ENCODE results near the gene DHX29.
"Not testable (repeated sequence)": the region's sequence is repeated elsewhere in the genome, so short reads cannot be mapped to it uniquely, and the experiment has no call there.

DHX29 gene, protein sequence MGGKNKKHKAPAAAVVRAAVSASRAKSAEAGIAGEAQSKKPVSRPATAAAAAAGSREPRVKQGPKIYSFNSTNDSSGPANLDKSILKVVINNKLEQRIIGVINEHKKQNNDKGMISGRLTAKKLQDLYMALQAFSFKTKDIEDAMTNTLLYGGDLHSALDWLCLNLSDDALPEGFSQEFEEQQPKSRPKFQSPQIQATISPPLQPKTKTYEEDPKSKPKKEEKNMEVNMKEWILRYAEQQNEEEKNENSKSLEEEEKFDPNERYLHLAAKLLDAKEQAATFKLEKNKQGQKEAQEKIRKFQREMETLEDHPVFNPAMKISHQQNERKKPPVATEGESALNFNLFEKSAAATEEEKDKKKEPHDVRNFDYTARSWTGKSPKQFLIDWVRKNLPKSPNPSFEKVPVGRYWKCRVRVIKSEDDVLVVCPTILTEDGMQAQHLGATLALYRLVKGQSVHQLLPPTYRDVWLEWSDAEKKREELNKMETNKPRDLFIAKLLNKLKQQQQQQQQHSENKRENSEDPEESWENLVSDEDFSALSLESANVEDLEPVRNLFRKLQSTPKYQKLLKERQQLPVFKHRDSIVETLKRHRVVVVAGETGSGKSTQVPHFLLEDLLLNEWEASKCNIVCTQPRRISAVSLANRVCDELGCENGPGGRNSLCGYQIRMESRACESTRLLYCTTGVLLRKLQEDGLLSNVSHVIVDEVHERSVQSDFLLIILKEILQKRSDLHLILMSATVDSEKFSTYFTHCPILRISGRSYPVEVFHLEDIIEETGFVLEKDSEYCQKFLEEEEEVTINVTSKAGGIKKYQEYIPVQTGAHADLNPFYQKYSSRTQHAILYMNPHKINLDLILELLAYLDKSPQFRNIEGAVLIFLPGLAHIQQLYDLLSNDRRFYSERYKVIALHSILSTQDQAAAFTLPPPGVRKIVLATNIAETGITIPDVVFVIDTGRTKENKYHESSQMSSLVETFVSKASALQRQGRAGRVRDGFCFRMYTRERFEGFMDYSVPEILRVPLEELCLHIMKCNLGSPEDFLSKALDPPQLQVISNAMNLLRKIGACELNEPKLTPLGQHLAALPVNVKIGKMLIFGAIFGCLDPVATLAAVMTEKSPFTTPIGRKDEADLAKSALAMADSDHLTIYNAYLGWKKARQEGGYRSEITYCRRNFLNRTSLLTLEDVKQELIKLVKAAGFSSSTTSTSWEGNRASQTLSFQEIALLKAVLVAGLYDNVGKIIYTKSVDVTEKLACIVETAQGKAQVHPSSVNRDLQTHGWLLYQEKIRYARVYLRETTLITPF (N-terminal part only)

DNA sequence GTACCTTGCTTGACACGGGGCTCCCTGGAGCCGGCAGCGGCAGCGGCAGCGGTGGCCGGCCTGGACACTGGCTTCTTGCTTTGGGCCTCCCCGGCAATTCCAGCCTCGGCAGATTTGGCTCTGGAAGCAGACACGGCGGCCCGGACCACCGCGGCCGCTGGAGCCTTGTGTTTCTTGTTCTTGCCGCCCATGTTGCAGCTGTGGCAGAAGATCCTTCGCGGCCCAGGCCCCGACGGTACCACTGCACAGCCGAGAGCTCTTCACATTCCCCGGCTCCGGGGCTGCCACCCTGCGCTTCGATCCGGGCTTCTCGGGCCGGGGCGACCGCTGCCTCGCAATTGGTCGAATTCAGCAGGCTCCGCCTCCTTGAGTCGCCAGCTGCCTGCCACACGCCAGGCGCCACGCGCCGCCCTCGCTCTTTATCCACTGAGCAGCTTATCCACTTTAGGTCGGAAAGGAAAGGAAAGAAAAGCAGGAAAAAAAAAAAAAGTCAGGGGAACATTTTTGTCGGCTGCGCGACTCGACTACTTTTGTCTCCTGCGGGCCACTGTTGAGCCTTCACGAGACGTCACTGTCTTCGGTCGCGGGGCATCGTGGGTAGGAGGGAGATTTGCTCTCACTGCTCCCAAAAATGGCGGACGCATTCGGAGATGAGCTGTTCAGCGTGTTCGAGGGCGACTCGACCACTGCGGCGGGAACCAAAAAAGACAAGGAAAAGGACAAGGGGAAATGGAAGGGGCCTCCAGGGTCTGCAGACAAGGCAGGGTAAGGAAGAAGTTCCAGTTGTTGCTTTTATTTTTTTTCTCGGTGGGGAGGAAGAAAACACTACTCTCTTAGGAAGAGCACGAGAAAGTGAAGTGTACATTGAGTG, at the start of gene DHX29, which contains the start of gene MTREX:
Gene DHX29 (minus strand): TSS at position 312 of the 871 bp plus-strand sequence. CDS start 121 bp downstream, at position 191.
Gene MTREX (plus strand): TSS at position 607 of the 871 bp plus-strand sequence. CDS start 25 bp downstream, at position 632.
- peak; percentile 92 for DNase-seq (ENCODE audit: low spot score)

DNA sequence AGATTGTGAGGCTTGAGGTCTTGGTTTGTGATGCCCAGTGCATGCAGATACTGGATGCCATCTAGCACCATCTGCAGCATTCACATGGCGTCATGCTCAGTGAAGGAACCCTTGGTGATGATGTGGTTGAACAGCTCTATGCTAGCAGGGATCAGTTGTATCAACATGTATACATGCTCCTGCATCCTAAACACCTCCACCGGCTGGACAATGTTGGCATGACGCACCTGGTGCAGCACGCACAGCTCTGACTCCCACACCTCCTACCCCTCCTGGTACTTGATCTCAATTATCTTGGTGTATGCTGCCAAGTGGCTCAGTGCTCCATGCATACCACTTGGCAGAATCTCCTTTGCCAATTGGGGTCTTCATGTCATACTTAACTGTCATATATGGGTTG, 49.4 kb upstream of the DHX29 start:
- no peak for DNase-seq (ENCODE audit: low spot score)

DNA sequence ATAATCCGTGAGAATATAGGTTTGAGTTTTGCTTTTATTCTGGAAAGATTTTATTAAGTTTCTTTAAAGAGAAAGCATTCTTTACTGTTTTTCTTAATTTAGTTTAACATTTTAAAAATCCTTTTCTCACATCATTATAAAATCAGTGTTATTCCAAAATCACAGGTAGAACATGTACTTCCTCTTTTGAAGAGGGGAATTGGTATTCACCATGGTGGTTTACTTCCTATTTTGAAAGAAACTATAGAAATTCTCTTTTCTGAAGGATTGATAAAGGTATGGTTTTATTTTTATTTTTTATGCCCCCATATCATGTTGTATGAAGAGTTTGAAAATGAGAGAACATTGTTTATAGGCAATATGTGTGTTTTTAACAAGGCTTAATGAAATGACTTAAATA, 43.3 kb upstream of the DHX29 start:
- no peak for DNase-seq (ENCODE audit: low spot score)

DNA sequence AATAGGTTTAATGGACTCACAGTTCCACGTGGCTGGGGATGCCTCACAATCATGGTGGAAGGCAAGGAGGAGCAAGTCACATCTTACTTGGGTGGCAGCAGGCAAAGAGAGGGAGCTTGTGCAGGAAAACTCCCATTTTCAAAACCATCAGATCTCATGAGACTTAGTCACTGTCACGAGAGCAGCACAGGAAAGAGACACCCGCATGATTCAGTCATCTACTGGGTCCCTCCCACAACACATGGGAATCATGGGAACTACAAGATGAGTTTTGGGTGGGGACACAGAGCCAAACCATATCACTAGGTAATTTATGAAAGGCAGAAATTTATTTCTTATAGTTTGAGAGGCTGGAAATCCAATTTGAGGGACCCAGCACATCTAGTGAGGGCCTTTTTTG, 40.3 kb upstream of the DHX29 start:
- DNase-seq (ENCODE audit: low spot score): no peak

DNA sequence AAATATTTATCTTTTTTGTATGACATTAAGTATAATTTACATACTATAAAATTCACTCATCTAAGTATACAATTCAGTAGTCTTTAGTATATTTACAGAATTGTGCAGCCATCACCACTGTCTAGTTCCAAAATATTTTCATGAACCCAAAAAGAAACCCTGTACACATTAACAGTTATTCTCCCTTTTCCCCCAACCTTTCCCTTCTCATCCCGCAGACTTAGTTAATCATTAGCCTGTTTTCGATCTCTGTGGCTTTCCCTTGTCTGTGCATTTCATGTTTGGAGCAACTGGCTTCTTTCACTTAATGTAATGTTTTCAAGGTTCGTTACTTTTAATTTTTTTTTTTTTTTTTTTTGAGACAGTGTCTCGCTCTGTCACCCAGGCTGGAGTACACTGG, 37.8 kb upstream of the DHX29 start:
- DNase-seq (ENCODE audit: low spot score): no peak

DNA sequence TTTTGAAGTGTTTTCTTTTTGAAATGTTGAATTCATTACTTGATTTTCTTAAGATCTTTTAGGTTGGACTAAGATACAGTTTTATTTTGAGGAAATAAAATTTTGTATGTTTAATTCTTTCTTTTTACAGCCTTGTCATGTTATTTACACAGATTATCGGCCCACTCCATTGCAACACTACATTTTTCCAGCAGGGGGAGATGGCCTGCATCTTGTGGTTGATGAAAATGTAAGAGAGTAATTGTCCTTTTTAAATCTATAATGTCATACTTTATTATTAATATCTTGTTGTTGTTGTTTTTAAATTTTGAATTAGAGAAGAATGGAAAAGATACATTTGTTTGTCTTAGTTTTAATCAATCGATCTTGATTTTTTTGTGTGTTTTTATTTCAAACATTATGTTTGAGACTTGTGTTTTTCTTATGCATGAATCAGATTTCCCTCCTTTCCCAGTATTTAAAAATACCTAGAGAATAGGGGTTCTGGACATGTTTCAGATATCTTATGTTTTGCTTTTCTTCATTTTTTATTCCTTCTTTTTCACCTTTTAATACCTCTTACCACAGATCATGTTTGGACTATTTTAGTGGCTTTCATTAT, 37.0 kb upstream of the DHX29 start:
- DNase-seq (ENCODE audit: low spot score): peak; percentile 26

DNA sequence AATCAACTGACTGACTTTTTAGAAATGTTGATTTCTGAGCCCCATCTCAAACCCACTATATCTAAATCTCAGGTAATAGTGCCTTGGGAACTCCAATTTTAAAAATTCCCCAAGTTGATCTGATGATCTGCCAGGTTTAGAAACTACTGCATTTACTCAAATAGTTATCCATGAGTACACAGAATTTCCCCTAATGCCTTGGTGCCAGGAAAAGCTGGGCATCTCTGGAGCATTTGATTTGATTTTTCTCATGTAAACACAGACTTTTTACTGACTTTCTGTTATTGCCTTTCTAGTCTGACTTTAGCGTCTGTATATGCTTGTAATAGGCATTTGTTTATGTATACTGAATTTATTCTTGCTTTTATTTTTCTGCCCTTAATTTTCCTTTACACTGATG, 36.1 kb upstream of the DHX29 start:
- DNase-seq (ENCODE audit: low spot score): no peak

DNA sequence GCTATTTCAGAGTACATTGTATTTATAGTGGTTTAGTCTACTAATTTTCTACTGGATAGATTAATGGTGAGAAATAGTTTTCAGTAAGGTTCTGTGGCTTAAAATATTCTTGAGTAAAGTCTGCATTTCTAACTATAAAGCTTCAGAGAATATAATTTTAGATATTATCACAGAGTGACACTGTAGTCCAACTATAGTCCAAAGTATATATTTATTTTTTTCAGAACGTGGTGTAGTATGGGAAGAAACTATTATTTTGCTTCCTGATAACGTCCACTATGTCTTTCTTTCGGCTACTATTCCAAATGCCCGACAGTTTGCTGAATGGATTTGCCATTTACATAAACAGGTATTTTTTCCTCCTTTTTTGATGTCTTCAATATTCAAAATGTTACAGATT, 35.6 kb upstream of the DHX29 start:
- no peak for DNase-seq (ENCODE audit: low spot score)

DNA sequence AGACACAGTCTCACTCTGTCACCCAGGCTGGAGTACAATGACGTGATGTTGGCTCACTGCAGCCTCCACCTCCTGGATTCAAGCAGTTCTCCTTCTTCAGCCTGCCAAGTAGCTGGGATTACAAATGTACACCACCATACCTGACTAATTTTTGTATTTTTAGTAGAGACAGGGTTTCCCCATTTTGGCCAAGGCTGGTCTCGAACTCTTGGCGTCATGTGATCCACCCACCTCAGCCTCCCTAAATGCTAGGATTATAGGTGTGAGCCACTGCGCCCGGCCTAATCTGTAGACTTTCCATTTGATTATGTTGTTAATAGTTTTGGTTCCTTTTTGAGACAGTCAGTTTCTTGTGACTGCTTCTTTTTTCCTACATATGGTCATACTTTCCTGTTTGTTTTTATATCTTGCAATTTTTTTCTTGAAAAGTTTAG, 31.3 kb upstream of the DHX29 start:
- DNase-seq (ENCODE audit: low spot score): peak; percentile 7

DNA sequence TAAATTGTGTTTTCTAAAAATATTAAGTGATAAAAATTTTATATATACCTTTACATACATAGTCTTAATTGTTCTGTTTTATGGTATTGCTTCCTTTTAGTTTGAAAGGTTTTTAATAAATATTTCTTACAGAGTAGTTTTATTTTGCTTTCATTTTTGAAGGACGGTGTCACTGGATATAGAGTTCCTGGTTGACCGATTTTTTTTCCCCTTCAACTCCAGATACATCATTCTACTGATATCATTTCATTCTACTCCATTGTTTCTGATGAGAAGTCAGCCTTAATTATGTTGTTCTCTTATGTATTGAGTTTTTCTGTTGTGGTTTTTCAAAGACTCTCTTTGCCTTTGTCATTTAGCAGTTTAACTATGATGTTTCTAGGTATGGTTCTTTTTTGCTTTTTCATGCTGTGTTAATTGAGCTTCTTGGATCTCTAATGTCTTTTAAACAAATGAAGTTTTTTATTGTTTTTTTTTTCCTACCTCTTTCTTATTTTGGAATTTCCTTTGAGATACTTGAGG, 30.7 kb upstream of the DHX29 start:
- no peak for DNase-seq (ENCODE audit: low spot score)

DNA sequence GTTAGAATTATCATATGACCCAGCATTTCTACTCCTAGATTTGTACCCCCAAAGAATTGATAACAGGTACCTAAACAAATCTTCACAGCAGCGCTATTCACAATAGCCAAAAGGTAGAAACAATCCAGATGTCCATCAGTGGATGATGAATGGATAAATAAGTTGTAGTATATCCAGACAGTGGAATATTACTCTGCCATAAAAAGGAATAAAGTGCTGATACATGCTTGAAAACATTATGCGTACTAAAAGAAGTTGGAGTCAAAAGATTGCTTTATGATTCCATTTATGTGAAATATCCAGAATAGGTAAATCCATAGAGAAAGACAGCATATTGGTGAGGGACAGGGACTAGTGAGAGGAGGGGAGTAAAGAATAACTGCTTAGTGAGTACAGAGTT, 26.3 kb upstream of the DHX29 start:
- DNase-seq (ENCODE audit: low spot score): no peak

DNA sequence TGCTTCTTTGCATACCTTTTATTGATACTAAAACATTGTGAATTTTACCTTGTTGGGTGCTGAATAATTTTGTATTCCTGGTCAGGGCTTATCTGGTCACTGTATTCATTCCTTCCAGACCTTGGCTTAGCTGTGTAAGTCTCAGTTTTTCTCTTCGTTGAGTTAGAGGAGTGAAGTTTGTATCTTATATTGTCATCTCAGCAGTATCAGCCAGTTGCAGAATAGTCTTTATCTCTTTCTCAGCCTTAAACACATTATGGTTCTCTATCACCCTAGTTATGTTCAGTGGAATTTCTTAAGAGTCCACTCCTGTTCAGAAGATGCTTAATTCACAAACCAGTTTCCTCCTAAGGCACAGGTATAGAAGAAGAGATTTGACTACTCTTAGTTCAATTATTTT, 25.5 kb upstream of the DHX29 start:
- DNase-seq (ENCODE audit: low spot score): no peak

DNA sequence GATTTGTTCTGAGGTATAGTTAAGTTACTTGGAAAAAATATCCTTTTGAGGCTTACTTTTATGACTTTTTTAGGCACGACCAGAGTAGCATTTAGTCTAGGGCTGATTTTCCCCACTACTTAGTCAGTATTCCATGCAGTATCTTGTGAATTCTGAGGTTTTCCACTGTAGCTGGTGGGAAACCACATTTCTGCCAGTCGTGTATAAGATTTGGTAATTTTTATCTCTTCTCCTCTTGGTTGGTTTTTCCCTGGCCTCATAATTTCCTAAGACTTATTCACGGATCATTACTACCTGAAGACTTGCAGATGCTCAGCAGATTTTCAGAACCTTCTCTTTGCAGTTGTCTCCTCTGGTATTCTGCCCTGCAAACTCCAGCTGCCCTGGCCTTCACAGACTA, 23.8 kb upstream of the DHX29 start:
- no peak for DNase-seq (ENCODE audit: low spot score)

DNA sequence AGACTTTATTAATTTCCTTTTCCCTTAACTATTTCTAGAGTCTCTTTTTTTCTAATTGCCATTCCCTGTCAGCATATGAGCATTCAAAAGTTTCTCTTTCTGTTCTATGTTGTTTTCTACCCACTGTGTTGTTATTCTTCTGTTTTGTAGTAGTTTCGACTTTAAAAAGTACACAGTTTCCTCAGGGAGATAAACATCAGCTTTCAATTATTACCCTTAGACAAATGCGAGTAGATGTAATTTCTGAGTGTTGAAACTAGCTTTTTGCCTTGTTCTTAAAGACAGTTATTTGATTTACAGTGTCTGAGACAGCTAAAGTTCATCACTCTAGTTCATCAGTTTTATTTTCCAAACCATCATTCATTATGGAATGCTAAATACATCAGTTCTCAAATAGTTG, 19.8 kb upstream of the DHX29 start:
- no peak for DNase-seq (ENCODE audit: low spot score)

DNA sequence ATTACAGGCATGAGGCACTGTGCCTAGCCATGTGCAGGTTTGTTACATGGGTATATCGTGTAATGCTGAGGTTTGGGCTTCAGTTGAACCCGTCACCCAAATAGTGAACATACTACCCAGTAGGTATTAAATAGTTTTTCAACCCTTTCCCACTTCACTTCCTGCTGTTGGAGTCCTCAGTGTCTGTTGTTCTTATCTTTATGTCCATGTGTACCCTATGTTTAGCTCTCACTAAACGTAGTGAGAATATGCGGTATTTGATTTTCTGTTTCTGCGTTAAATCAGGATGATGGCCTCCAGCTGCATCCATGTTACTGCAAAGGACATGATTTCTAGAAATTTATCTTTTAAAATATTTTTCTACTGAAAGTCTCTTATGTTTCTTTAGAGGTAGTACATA, 18.1 kb upstream of the DHX29 start:
- no peak for DNase-seq (ENCODE audit: low spot score)

DNA sequence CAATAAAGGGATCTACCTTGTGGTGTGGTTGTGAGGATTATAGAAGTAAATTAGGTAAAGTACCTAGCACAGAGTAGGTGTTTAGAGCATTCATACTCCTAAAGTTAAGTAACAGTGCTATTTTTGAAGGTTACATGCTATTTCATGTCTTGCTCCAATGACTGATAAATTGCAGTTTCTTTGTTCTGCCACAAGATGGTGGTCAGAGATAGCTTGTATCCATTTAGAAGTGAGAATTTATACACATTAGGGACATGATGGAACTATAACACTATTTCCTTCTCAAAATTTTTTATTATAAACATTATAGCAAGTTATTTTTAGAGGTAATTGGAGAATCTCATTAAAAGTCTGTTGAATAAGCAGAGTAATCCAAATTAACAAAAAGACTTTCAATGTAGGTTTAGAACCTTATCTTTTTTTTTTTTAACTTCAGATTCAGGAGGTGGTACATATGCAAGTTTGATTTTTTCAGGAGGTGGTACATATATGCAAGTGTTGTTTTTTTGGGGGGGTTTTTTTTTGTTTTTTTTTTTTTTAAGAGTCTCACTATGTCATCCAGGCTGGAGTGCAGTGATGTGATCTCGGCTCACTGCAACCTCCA, 17.4 kb upstream of the DHX29 start:
- DNase-seq (ENCODE audit: low spot score): peak; percentile 41

DNA sequence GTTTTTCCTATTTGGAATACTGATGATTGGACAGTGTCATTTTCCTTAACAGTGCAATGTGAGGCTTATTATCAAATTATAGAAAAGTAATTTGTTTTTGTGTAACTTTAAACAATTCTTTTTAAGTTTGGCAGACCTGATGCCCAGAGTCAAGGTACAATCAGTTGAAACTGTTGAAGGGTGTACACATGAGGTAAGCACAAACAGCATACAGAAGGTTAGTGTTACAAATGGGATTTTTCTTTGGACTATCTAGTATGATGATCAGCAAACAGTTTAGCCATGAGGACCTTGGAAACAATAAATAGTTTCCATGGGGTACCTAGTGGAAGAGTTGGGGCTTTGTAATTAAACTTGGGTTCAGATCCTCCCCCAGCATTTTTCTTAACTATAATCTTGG, 16.5 kb upstream of the DHX29 start:
- no peak for DNase-seq (ENCODE audit: low spot score)

DNA sequence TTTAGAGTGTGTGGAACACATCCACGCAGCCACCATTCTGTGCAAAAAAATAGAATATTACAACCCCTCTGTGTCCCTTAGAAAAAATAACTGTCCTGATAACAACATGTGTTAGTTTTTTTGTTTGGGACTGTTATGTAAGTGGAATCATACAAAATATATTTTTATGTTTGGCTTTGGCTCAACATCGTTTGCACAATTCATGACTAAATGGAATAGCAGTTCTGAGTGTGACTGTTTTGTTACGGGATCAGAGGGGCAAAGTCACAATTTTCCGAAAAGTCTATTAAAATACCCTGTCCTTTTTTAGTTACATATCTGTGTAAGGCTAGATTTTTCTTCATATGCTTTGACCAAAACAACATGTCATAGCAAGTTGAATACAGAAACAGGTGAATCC, 13.1 kb upstream of the DHX29 start:
- no peak for DNase-seq (ENCODE audit: low spot score)

DNA sequence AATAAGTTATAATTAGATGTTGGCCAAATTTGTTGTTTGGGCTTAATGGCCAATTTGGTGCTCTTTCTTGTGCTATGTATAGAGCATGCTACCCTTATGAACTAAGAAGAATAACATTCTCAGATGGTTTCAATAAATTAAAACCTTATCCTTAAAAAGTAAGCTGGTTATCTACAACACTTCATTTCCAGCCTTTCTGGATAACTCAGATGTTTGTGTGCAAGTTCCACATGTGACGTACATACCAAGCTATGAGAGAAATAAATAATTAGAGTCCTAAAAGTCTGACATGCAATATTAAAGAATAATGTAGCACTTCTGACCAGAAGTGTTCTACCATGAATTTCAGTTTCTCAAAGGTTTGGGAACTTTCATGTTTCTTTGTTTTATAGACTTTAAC, 12.0 kb upstream of the DHX29 start:
- no peak for DNase-seq (ENCODE audit: low spot score)

DNA sequence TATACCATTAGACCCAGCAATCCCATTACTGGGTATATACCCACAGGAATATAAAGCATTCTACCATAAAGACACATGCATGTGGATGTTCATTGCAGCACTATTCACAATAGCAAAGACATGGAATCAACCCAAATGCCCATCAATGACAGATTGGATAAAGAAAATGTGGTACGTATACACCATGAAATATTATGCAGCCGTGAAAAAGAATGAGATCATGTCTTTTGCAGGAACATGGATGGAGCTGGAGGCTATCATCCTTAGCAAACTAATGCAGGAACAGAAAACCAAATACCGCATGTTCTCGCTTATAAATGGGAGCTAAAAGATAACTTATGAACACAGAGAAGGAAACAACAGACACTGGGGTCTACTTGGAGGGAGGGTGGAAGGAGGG, 10.7 kb upstream of the DHX29 start:
- DNase-seq (ENCODE audit: low spot score): not testable (repeated sequence)

Measured in germinal center (tissue), 1 donor.